T1000 (cell line): ENCODE measurements around the gene NUDT21.

Experiments
- DNase-seq: peaks from one replicate; lab custom pipeline; 2025; ENCODE audit warnings: mixed read lengths; lab: John Stamatoyannopoulos, UW

Gene NUDT21

GRCh38 chr16:56462064-56462796, 11.1 kb upstream of the NUDT21 start:
- no peak for DNase-seq

GRCh38 chr16:56460101-56460500, 9.0 kb upstream of the NUDT21 start:
- DNase-seq: no peak

GRCh38 chr16:56457927-56458470, 6.9 kb upstream of the NUDT21 start:
- no peak for DNase-seq

GRCh38 chr16:56451753-56452689, 889 bp upstream of the NUDT21 start:
- DNase-seq: no peak

GRCh38 chr16:56450275-56450985, 702 bp downstream of the NUDT21 start:
- DNase-seq: no peak

- no peak for DNase-seq
These were observed 3.1 kb downstream of the NUDT21 start for GRCh38 chr16:56448005-56448404.

- no peak for DNase-seq
These were observed 3.8 kb downstream of the NUDT21 start for GRCh38 chr16:56447286-56447685.

- DNase-seq: no peak
These were observed 13.1 kb downstream of the NUDT21 start for GRCh38 chr16:56438038-56438437.

GRCh38 chr16:56436258-56436657, 14.9 kb downstream of the NUDT21 start:
- no peak for DNase-seq

- no peak for DNase-seq
These were observed 23.0 kb downstream of the NUDT21 start for GRCh38 chr16:56428091-56428490.

GRCh38 chr16:56426585-56426984, 24.5 kb downstream of the NUDT21 start:
- DNase-seq: no peak

- peak; percentile 38 for DNase-seq
These were observed 25.7 kb downstream of the NUDT21 start, which contains the start of gene AMFR for GRCh38 chr16:56425439-56425832. AMFR (minus strand) TSS chr16:56425545; CDS start chr16:56425327, 218 bp downstream.

GRCh38 chr16:56424791-56425438, 26.2 kb downstream of the NUDT21 start:
- peak; percentile 26 for DNase-seq

- DNase-seq: no peak
These were observed 26.7 kb downstream of the NUDT21 start for GRCh38 chr16:56424404-56424764.

GRCh38 chr16:56423584-56424403, 27.3 kb downstream of the NUDT21 start:
- DNase-seq: no peak

- DNase-seq: no peak
These were observed 28.2 kb downstream of the NUDT21 start for GRCh38 chr16:56422896-56423441.

GRCh38 chr16:56421976-56422669, 29.0 kb downstream of the NUDT21 start:
- no peak for DNase-seq

- DNase-seq: no peak
These were observed 29.8 kb downstream of the NUDT21 start for GRCh38 chr16:56421313-56421712.

- DNase-seq: no peak
These were observed 30.5 kb downstream of the NUDT21 start for GRCh38 chr16:56420613-56421012.
